ENCODE results near the gene PPIL4.

The PPIL4 gene, protein sequence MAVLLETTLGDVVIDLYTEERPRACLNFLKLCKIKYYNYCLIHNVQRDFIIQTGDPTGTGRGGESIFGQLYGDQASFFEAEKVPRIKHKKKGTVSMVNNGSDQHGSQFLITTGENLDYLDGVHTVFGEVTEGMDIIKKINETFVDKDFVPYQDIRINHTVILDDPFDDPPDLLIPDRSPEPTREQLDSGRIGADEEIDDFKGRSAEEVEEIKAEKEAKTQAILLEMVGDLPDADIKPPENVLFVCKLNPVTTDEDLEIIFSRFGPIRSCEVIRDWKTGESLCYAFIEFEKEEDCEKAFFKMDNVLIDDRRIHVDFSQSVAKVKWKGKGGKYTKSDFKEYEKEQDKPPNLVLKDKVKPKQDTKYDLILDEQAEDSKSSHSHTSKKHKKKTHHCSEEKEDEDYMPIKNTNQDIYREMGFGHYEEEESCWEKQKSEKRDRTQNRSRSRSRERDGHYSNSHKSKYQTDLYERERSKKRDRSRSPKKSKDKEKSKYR

GRCh38 chr6:149545754-149546471 lies at the start of gene PPIL4:
TSS of gene PPIL4 (minus strand) at chr6:149546043. CDS start at chr6:149546005, 38 bp downstream.
- peak; percentile 95 for DNase-seq

GRCh38 chr6:149593408-149593807 lies 47.6 kb upstream of the PPIL4 start:
- no peak for DNase-seq

DNA sequence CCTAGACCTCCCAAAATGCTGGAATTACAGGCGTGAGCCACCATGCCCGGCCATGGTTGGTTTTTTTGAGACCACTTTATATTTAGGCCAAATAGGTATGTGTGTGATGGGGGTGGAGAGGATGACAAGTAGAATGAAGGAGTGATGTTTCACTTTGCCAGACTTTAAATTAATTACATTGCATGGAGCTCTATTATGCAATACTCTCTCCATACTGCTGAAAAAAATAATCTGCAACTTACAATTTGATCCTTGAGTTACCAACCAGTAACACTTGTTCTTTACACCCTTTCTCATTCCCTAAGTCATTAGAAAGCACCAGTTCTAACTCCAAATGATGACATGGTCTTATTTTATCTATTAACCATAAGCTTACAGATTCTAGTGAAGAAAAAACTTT lies 47.1 kb upstream of the PPIL4 start:
- DNase-seq, result no peak

DNA sequence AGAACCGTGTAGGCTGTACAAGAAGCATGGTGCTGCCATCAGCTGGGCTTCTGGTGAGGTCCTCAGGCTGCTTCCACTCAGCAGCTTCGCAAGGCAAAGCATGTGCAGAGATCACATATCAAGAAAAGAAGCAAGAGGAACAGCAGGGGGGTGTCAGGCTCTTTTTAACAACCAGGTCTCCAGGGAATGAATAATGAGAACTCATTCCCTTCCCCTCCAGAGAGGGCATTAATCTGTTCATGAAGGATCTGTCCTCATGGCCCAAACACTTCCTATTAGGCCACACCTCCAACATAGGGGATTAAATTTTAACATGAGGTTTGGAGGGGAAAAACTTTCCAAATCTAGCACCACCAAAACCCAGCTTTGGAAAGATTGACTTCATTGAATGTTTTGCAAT lies 40.3 kb upstream of the PPIL4 start:
- DNase-seq, result no peak

DNA sequence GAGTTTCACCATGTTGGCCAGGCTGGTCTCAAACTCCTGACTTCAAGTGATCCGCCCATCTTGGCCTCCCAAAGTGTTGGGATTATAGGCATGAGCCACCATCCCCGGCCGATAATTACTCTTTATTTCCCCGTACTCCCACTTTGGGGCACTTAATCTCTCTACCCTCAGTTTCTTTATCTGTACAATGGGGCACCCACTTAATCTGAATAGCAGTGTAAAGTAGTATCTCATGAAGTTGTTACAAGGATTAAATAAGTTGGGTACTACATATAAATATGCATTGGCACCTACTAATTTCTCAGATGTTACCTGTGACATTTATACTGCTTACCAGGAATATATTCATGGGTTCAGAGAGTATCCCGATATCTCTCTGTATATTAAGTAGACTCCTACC lies 35.5 kb upstream of the PPIL4 start:
- no peak for DNase-seq

DNA sequence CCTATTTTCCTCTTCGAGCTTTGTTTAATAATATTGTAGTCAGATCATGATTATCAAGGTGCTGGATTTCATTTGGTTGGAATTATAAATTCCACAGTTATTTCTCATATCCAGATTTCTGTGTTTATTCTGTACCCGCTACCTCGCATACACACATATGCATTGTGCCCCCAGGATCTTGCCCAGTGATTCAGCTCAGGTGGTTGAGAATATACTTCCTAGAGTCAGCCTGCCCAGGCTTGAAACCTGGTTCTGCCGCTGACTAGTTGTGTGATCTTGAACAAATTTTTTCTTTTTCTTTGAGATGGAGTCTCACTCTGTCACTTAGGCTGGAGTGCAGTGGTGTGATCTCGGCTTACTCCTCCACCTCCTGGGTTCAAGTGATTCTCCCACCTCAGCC lies 35.0 kb upstream of the PPIL4 start:
- no peak for DNase-seq

DNA sequence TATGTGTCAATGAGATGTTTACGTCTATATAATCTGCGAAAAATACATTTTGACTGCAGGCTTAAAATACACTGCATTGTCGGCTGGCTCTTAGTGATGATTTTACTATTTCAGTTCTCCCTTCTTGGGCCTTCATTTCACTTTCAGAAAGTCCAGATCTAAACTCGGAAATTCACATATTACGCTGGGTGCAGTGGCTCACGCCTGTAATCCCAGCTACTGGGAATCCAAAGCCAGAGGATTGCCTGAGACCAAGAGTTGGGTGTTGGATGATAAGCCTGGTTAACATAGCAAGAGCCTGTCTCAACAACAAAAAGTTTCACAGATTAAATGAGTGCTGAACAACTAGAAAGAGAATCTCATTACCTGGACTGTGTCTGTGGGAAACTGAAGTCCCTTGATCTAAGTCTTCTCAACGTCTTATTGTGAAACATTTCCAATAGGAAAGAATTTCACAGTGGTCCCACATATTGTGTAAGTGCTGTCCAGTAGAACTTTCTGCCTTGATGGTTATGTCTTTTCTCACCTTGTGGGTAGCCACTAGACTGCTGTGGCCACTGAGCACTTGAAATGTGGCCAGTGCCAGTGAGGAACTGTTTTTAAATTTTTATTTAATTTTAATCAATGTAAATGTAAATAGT lies 22.2 kb upstream of the PPIL4 start:
- DNase-seq, result no peak

DNA sequence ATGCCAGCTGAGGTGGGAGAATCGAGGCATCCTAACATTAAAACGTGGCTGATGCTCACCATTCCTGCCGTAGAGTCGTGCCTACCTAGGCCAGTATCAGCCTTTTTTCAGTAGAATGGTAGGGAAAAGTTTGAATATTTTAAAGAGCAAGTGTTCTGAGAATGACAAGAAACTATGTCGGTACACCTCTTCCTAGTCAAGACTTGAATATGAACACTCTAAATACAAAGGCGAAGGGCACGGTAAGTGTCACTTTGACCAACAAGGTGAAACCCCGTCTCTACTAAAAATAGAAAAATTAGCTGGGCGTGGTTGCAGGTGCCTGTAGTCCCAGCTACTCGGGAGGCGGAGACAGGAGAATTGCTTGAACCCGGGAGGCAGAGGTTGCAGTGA lies 21.3 kb upstream of the PPIL4 start:
- no peak for DNase-seq

- DNase-seq, result peak; percentile 75
Measured at GRCh38 chr6:149566410-149567193, 20.8 kb upstream of the PPIL4 start.

- peak; percentile 96 for DNase-seq
Measured at GRCh38 chr6:149565527-149566409, 19.9 kb upstream of the PPIL4 start, which contains the start of gene GINM1. TSS of gene GINM1 (plus strand) at chr6:149566375. CDS start at chr6:149566415, 40 bp downstream.

DNA sequence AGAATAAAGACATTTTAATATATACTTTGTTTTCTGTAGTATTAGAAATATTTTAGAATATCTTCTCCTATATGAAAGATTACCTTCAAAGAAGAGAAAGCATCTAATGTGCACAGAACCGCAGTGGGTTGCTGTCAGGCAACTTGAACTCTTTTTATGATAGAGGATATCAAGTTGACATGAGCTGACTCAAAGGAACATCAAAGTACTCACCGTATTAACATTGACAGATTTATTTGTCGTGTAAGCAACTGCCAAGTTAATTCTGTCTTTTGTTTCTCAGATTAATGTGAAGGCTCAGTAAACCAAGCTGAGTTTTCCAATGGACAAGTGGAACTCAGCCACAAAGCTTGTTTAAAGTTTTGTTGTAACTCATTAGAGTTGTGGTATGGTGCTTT lies 18.1 kb upstream of the PPIL4 start:
- DNase-seq, result no peak

GRCh38 chr6:149563203-149563927 lies 17.5 kb upstream of the PPIL4 start:
- DNase-seq, result no peak

GRCh38 chr6:149560736-149561135 lies 14.9 kb upstream of the PPIL4 start:
- DNase-seq, result no peak

DNA sequence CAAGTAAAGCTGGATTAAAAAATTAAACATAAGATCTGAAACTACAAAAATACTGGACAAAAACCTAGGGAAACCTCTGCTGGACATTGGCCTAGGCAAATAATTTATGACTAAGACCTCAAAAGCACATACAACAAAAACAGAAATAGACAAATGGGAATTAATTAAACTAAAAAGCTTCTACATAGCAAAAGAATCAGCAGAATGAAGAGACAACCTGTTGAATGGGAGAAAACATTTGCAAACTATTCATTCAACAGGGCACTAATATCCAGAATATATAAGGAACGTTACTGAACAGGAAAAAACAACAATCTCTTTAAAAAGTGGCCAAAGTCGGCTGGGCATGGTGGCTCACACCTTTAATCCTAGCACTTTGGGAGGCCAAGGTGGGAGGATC lies 13.5 kb upstream of the PPIL4 start:
- no peak for DNase-seq

DNA sequence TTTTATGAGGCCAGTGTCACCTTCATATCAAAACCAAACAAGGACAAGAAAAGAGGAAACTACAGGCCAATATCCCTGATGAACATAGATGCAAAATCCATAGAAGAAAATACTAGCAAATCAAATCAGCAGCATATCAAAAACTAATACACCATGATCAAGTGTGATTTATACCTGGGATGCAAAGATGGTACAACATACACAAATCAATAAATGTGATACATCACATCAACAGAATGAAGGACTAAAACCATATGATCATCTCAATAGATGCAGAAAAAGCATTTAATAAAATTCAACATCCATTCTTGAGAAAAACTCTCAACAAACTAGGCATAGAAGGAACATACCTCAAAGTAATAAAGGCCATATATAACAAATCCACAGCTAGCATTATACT lies 12.2 kb upstream of the PPIL4 start:
- no peak for DNase-seq

DNA sequence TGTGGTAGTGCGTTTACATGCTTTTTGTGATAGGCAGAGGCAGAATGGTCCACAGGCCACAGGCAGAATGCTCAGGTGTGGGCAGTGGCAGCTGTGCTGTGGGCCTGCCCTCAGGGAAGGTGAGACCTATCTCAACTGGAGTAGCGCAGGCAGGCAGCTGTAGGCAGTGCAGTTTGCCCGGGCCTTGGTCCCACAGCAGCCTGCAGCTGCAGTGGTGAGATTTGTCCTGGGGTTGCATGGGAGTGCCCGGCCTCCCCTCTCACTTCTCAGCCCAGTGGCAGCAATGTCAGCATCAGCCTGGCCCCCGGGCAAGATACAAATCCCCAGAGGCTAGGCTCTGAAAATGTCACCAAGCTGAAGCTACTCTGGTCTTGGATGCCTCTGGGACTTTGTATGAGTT lies 6.1 kb upstream of the PPIL4 start:
- DNase-seq, result no peak

DNA sequence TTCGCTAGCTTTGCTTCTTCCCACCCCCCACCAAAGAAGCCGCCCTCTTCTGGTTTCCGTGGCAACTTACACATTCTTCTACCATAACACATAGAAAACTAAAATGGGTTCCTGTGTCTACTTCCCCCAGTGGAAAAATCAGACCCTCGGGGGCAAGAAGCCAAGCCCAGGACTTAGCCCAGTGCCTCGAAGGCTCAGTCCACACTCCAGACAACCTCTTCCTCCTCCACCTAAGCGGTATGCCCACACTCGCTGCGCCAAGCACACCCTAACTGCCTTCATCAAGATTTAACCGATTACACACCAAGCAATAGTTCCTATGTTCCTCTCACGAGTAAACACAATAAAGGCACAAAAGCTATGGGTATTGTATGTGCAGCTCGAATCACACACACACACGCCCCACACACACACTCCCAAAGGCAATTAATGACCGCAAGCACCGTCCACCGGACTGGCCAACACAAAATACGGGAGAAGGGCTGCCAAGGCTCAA lies 537 bp downstream of the PPIL4 start:
- DNase-seq, result peak; percentile 17

GRCh38 chr6:149544646-149545257 lies 1.1 kb downstream of the PPIL4 start:
- no peak for DNase-seq

DNA sequence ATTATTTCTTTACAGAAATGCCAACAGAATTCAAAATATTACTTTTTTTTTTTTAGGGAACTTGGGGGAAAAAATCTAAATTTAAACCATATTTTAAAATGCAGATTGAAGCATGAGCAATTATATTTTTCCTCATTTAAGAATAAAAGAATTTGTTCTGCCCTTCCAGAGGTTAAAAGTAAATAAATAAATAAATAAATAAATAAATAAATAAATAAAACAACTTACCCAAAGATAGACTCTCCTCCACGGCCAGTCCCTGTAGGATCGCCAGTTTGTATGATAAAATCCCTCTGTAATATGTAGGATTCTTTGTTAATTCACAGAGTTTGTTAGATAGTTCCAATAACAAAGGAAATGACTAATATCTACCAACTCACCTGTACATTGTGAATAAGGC lies 4.7 kb downstream of the PPIL4 start:
- DNase-seq, result no peak

GRCh38 chr6:149534742-149535141 lies 11.1 kb downstream of the PPIL4 start:
- DNase-seq, result no peak
